ENCODE measurements around the gene PFDN1.
"Not testable (repeated sequence)": the region's sequence is repeated elsewhere in the genome, so short reads cannot be mapped to it uniquely, and the experiment has no call there.

The PFDN1 gene

GRCh38 chr5:140302786-140303639 lies at the start of gene PFDN1:
Gene PFDN1, minus strand, starts transcription at chr5:140303101. Its CDS starts 28 bp downstream, at chr5:140303073.
- DNase-seq (ENCODE audit: low read depth): peak; percentile 72

- peak; percentile 24 for DNase-seq (ENCODE audit: low read depth)
These were observed 48.9 kb upstream of the PFDN1 start for GRCh38 chr5:140351609-140352334.

- no peak for DNase-seq (ENCODE audit: low read depth)
These were observed 46.3 kb upstream of the PFDN1 start for GRCh38 chr5:140349244-140349643.

- DNase-seq (ENCODE audit: low read depth): no peak
These were observed 45.2 kb upstream of the PFDN1 start for GRCh38 chr5:140348104-140348503.

- no peak for DNase-seq (ENCODE audit: low read depth)
These were observed 44.5 kb upstream of the PFDN1 start for GRCh38 chr5:140347360-140347759.

- DNase-seq (ENCODE audit: low read depth): peak; percentile 40
These were observed 43.7 kb upstream of the PFDN1 start, which contains the start of gene HBEGF for GRCh38 chr5:140346348-140347221. Gene HBEGF, minus strand, starts transcription at chr5:140346603. Its CDS starts 275 bp downstream, at chr5:140346328.

GRCh38 chr5:140345919-140346347 lies 43.0 kb upstream of the PFDN1 start:
- DNase-seq (ENCODE audit: low read depth): no peak

- DNase-seq (ENCODE audit: low read depth): no peak
These were observed 42.0 kb upstream of the PFDN1 start for GRCh38 chr5:140344683-140345423.

- DNase-seq (ENCODE audit: low read depth): not testable (repeated sequence)
These were observed 40.9 kb upstream of the PFDN1 start for GRCh38 chr5:140343849-140344248.

- no peak for DNase-seq (ENCODE audit: low read depth)
These were observed 40.0 kb upstream of the PFDN1 start for GRCh38 chr5:140342896-140343295.

- peak; percentile 18 for DNase-seq (ENCODE audit: low read depth)
These were observed 39.4 kb upstream of the PFDN1 start for GRCh38 chr5:140342287-140342686.

- no peak for DNase-seq (ENCODE audit: low read depth)
These were observed 38.7 kb upstream of the PFDN1 start for GRCh38 chr5:140341591-140341990.

- no peak for DNase-seq (ENCODE audit: low read depth)
These were observed 37.8 kb upstream of the PFDN1 start for GRCh38 chr5:140340605-140341121.

- DNase-seq (ENCODE audit: low read depth): peak; percentile 21
These were observed 36.7 kb upstream of the PFDN1 start for GRCh38 chr5:140339636-140340035.

- DNase-seq (ENCODE audit: low read depth): no peak
These were observed 36.0 kb upstream of the PFDN1 start for GRCh38 chr5:140338908-140339307.

- no peak for DNase-seq (ENCODE audit: low read depth)
These were observed 35.4 kb upstream of the PFDN1 start for GRCh38 chr5:140338336-140338735.

GRCh38 chr5:140337880-140338279 lies 35.0 kb upstream of the PFDN1 start:
- DNase-seq (ENCODE audit: low read depth): no peak

- no peak for DNase-seq (ENCODE audit: low read depth)
These were observed 33.5 kb upstream of the PFDN1 start for GRCh38 chr5:140336388-140336787.

- no peak for DNase-seq (ENCODE audit: low read depth)
These were observed 28.7 kb upstream of the PFDN1 start for GRCh38 chr5:140331638-140332037.

- DNase-seq (ENCODE audit: low read depth): no peak
These were observed 27.0 kb upstream of the PFDN1 start for GRCh38 chr5:140329739-140330481.
